HepG2 (cell line): Measurements from ENCODE around the gene AKAP9. TPM values are rescaled to one million over a fixed set of nuclear protein-coding genes. Genes with fewer than 3 reads are reported as not detected.

ENCODE experiments used
- ASH2L ChIP-seq: fragments of 300-600, 200-600 bp; sonication (generic); IDR thresholded peaks from 2 replicates; pipeline ENCODE4 v1.7.0; 2017; ENCODE audit warnings: low read depth, mild to moderate bottlenecking, moderate library complexity, mixed read lengths, low read length; ENCODE audit not compliant: insufficient read length
- CHCHD3 ChIP-seq: sonication (generic); formaldehyde crosslinking; IDR thresholded peaks from 2 replicates; pipeline ENCODE4 v1.8.0; 2022; ENCODE audit warnings: mild to moderate bottlenecking, missing genetic modification reagents, moderate library complexity
- ERF ChIP-seq: IDR thresholded peaks from 2 replicates; pipeline ENCODE4 v1.6.1; 2018; ENCODE audit warnings: missing biosample characterization, missing genetic modification reagents
- HDAC2 ChIP-seq: sonication (generic); formaldehyde crosslinking; IDR thresholded peaks from 2 replicates; pipeline ENCODE4 v1.4.0; 2020; ENCODE audit warnings: missing genetic modification reagents
- KDM6A ChIP-seq: IDR thresholded peaks from 2 replicates; pipeline ENCODE4 v1.6.1; 2016; ENCODE audit warnings: low read depth
- MYC ChIP-seq: sonication (generic); formaldehyde crosslinking; IDR thresholded peaks from 2 replicates; pipeline ENCODE4 v1.9.0; 2021; ENCODE audit warnings: missing genetic modification reagents, borderline replicate concordance
- NCOA5 ChIP-seq: sonication (generic); formaldehyde crosslinking; IDR thresholded peaks from 2 replicates; pipeline ENCODE4 v1.4.0; 2020; ENCODE audit warnings: missing genetic modification reagents
- NKX3-1 ChIP-seq: sonication (generic); formaldehyde crosslinking; IDR thresholded peaks from 2 replicates; pipeline ENCODE4 v1.5.0; 2020; ENCODE audit warnings: missing genetic modification reagents
- SIX4 ChIP-seq: sonication (generic); formaldehyde crosslinking; IDR thresholded peaks from 2 replicates; pipeline ENCODE4 v1.4.0; 2020; ENCODE audit warnings: missing genetic modification reagents
- SP4 ChIP-seq: sonication (generic); formaldehyde crosslinking; IDR thresholded peaks from 2 replicates; pipeline ENCODE4 v1.8.1; 2023; ENCODE audit warnings: mild to moderate bottlenecking, missing genetic modification reagents
- XBP1 ChIP-seq: sonication (generic); formaldehyde crosslinking; IDR thresholded peaks from 2 replicates; pipeline ENCODE4 v1.5.0; 2020; ENCODE audit warnings: missing genetic modification reagents
- YY1 ChIP-seq: IDR thresholded peaks from 2 replicates; pipeline ENCODE4 v1.6.1; 2011; ENCODE audit warnings: low read length, low read depth, moderate library complexity, mild to moderate bottlenecking; ENCODE audit not compliant: insufficient read depth, insufficient replicate concordance
- ZNF382 ChIP-seq: sonication (generic); formaldehyde crosslinking; IDR thresholded peaks from 2 replicates; pipeline ENCODE4 v1.5.0; 2020; ENCODE audit warnings: missing genetic modification reagents, mild to moderate bottlenecking, borderline replicate concordance
- polyA plus RNA-seq, 8 experiments: library from polyadenylated mRNA; depleted of rRNA in 3 of 8; stranded (reverse) in 7 of 8; unstranded in 1 of 8; fragments of >200 nt; fragmentation: Illumina TruSeq in 4 of 8; extraction: Trizol in 4 of 8; gene quantifications; 2 replicates each; pipeline versions ENCODE4 v1.2.1 to v1.2.3, GENCODE V29; 2011 to 2016; ENCODE audit warnings: low read depth in 4 of 8, missing spikeins in 1 of 8, mixed read lengths in 1 of 8; ENCODE audit not compliant: insufficient read depth in 1 of 8
- total RNA-seq, 5 experiments: library from RNA; depleted of rRNA; stranded (reverse); fragments of >200 nt; fragmentation: Illumina TruSeq; extraction: Trizol; gene quantifications; 2 replicates each; pipeline ENCODE4 v1.2.3, GENCODE V29; 2016; ENCODE audit warnings: low read depth in 1 of 5
- TF ChIP-seq, protein P1 (sequence below): sonication (generic); formaldehyde crosslinking; IDR thresholded peaks from 2 replicates; pipeline ENCODE4 v1.5.0; 2020; ENCODE audit warnings: mild to moderate bottlenecking, missing genetic modification reagents, borderline replicate concordance
- TF ChIP-seq, protein P2 (sequence below): sonication (generic); formaldehyde crosslinking; conservative IDR thresholded peaks from 2 replicates; pipeline ENCODE4 v1.8.0; 2022; ENCODE audit warnings: low read depth, missing genetic modification reagents
- TF ChIP-seq, protein P3 (sequence below): sonication (generic); formaldehyde crosslinking; conservative IDR thresholded peaks from 2 replicates; pipeline ENCODE4 v1.8.0; 2022; ENCODE audit warnings: mild to moderate bottlenecking, moderate library complexity, missing genetic modification reagents
- TF ChIP-seq, protein P4 (sequence below): sonication (generic); formaldehyde crosslinking; IDR thresholded peaks from 2 replicates; pipeline ENCODE4 v1.5.1; 2020; ENCODE audit warnings: mild to moderate bottlenecking, moderate library complexity, missing genetic modification reagents

The AKAP9 gene
- total and polyA plus RNA-seq, 2 of the 13 experiments (the other 11 are each of a cell fraction or from before 2014, with no cell fraction given) = 27.6 to 33.1 TPM

DNA sequence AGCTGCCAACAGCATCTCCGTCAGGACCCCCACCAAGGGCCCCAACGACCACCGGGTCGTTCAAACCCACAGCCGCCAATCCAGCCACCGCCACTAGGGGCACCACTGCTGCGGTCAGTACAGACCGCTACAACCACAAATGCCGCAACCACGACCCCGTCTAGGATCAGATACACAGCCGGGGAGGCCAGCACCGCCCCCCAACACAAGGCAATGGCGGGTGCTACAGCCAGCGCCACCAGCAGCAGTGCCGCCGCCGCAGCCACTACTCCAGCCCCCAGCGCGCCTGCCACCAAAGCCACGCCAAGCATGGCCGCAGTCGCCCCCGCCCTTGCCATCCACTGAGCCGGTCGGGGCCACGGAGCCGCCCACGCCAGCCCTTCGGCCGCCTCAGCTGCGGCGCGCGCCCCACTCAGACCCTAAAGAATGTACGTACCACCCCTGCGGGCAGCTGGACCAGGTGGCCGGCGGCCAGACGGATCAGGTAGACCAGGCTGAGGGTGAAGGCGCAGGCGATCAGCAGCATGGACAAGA lies 193.1 kb downstream of the AKAP9 start (continued):
- no peak; the same call in 1 of the 2 replicates for TF ChIP-seq KDM6A (CRISPR knock-in tag)
- TF ChIP-seq, protein P1, sequence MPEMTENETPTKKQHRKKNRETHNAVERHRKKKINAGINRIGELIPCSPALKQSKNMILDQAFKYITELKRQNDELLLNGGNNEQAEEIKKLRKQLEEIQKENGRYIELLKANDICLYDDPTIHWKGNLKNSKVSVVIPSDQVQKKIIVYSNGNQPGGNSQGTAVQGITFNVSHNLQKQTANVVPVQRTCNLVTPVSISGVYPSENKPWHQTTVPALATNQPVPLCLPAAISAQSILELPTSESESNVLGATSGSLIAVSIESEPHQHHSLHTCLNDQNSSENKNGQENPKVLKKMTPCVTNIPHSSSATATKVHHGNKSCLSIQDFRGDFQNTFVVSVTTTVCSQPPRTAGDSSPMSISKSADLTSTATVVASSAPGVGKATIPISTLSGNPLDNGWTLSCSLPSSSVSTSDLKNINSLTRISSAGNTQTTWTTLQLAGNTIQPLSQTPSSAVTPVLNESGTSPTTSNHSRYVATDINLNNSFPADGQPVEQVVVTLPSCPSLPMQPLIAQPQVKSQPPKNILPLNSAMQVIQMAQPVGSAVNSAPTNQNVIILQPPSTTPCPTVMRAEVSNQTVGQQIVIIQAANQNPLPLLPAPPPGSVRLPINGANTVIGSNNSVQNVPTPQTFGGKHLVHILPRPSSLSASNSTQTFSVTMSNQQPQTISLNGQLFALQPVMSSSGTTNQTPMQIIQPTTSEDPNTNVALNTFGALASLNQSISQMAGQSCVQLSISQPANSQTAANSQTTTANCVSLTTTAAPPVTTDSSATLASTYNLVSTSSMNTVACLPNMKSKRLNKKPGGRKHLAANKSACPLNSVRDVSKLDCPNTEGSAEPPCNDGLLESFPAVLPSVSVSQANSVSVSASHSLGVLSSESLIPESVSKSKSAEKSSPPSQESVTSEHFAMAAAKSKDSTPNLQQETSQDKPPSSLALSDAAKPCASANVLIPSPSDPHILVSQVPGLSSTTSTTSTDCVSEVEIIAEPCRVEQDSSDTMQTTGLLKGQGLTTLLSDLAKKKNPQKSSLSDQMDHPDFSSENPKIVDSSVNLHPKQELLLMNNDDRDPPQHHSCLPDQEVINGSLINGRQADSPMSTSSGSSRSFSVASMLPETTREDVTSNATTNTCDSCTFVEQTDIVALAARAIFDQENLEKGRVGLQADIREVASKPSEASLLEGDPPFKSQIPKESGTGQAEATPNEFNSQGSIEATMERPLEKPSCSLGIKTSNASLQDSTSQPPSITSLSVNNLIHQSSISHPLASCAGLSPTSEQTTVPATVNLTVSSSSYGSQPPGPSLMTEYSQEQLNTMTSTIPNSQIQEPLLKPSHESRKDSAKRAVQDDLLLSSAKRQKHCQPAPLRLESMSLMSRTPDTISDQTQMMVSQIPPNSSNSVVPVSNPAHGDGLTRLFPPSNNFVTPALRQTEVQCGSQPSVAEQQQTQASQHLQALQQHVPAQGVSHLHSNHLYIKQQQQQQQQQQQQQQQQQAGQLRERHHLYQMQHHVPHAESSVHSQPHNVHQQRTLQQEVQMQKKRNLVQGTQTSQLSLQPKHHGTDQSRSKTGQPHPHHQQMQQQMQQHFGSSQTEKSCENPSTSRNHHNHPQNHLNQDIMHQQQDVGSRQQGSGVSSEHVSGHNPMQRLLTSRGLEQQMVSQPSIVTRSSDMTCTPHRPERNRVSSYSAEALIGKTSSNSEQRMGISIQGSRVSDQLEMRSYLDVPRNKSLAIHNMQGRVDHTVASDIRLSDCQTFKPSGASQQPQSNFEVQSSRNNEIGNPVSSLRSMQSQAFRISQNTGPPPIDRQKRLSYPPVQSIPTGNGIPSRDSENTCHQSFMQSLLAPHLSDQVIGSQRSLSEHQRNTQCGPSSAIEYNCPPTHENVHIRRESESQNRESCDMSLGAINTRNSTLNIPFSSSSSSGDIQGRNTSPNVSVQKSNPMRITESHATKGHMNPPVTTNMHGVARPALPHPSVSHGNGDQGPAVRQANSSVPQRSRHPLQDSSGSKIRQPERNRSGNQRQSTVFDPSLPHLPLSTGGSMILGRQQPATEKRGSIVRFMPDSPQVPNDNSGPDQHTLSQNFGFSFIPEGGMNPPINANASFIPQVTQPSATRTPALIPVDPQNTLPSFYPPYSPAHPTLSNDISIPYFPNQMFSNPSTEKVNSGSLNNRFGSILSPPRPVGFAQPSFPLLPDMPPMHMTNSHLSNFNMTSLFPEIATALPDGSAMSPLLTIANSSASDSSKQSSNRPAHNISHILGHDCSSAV (CRISPR knock-in tag) = peak; percentile 34; the same call in 1 of the 2 replicates
- TF ChIP-seq YY1 = peak; percentile 80
- TF ChIP-seq, protein P2, sequence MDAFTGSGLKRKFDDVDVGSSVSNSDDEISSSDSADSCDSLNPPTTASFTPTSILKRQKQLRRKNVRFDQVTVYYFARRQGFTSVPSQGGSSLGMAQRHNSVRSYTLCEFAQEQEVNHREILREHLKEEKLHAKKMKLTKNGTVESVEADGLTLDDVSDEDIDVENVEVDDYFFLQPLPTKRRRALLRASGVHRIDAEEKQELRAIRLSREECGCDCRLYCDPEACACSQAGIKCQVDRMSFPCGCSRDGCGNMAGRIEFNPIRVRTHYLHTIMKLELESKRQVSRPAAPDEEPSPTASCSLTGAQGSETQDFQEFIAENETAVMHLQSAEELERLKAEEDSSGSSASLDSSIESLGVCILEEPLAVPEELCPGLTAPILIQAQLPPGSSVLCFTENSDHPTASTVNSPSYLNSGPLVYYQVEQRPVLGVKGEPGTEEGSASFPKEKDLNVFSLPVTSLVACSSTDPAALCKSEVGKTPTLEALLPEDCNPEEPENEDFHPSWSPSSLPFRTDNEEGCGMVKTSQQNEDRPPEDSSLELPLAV = no peak
- TF ChIP-seq ASH2L = no peak
- no peak for TF ChIP-seq NCOA5 (CRISPR knock-in tag)
- TF ChIP-seq, protein P3, sequence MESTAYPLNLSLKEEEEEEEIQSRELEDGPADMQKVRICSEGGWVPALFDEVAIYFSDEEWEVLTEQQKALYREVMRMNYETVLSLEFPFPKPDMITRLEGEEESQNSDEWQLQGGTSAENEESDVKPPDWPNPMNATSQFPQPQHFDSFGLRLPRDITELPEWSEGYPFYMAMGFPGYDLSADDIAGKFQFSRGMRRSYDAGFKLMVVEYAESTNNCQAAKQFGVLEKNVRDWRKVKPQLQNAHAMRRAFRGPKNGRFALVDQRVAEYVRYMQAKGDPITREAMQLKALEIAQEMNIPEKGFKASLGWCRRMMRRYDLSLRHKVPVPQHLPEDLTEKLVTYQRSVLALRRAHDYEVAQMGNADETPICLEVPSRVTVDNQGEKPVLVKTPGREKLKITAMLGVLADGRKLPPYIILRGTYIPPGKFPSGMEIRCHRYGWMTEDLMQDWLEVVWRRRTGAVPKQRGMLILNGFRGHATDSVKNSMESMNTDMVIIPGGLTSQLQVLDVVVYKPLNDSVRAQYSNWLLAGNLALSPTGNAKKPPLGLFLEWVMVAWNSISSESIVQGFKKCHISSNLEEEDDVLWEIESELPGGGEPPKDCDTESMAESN = 0 out of 2 replicates have a peak, but pooled peaks have one; percentile 22
- no peak for TF ChIP-seq XBP1 (CRISPR knock-in tag)
- TF ChIP-seq SIX4 (CRISPR knock-in tag) = no peak
- TF ChIP-seq ZNF382 (CRISPR knock-in tag) = no peak
- TF ChIP-seq, protein P4, sequence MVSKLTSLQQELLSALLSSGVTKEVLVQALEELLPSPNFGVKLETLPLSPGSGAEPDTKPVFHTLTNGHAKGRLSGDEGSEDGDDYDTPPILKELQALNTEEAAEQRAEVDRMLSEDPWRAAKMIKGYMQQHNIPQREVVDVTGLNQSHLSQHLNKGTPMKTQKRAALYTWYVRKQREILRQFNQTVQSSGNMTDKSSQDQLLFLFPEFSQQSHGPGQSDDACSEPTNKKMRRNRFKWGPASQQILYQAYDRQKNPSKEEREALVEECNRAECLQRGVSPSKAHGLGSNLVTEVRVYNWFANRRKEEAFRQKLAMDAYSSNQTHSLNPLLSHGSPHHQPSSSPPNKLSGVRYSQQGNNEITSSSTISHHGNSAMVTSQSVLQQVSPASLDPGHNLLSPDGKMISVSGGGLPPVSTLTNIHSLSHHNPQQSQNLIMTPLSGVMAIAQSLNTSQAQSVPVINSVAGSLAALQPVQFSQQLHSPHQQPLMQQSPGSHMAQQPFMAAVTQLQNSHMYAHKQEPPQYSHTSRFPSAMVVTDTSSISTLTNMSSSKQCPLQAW (CRISPR knock-in tag) = no peak
- TF ChIP-seq MYC (CRISPR knock-in tag) = peak; percentile 70
- TF ChIP-seq CHCHD3 (CRISPR knock-in tag) = peak; percentile 85
- peak; percentile 57; the same call in 1 of the 2 replicates for TF ChIP-seq HDAC2 (CRISPR knock-in tag)
- no peak for TF ChIP-seq NKX3-1 (CRISPR knock-in tag)
- TF ChIP-seq ERF (CRISPR knock-in tag) = 0 out of 2 replicates have a peak, but pooled peaks have one; percentile 4
- TF ChIP-seq SP4 = no peak
